Activated gamma-delta T cell treated with Interleukin-2 at 50 U/mL for 16 hours (primary cell): ENCODE results near the gene HPN.
"Not testable (repeated sequence)": the region's sequence is repeated elsewhere in the genome, so short reads cannot be mapped to it uniquely, and the experiment has no call there.

Experiments used
- DNase-seq: peaks from one replicate; pipeline ENCODE4 v3.0.0-alpha.2; 2020

Gene HPN

GRCh38 chr19:35009424-35010415, 31.8 kb upstream of the HPN start:
- DNase-seq, result no peak

- DNase-seq, result peak; percentile 55
These were observed 30.3 kb upstream of the HPN start for GRCh38 chr19:35011091-35011689.

- peak; percentile 41 for DNase-seq
These were observed 29.5 kb upstream of the HPN start for GRCh38 chr19:35011737-35012682.

- peak; percentile 82 for DNase-seq
These were observed 28.3 kb upstream of the HPN start for GRCh38 chr19:35013041-35013819.

GRCh38 chr19:35013820-35014754, 27.4 kb upstream of the HPN start:
- DNase-seq, result peak; percentile 72

- DNase-seq, result not testable (repeated sequence)
These were observed 26.7 kb upstream of the HPN start for GRCh38 chr19:35014774-35015173.

GRCh38 chr19:35015270-35015953, 26.1 kb upstream of the HPN start:
- no peak for DNase-seq

- no peak for DNase-seq
These were observed 25.6 kb upstream of the HPN start for GRCh38 chr19:35015954-35016351.

- DNase-seq, result no peak
These were observed 24.0 kb upstream of the HPN start for GRCh38 chr19:35017507-35017906.

GRCh38 chr19:35018379-35018778, 23.1 kb upstream of the HPN start:
- no peak for DNase-seq

- no peak for DNase-seq
These were observed 22.4 kb upstream of the HPN start for GRCh38 chr19:35019144-35019543.

GRCh38 chr19:35021016-35021415, 20.5 kb upstream of the HPN start:
- DNase-seq, result no peak

- no peak for DNase-seq
These were observed 19.9 kb upstream of the HPN start for GRCh38 chr19:35021596-35021995.

GRCh38 chr19:35022460-35022859, 19.1 kb upstream of the HPN start:
- no peak for DNase-seq

GRCh38 chr19:35023428-35023827, 18.1 kb upstream of the HPN start:
- DNase-seq, result no peak

- DNase-seq, result no peak
These were observed 17.4 kb upstream of the HPN start for GRCh38 chr19:35024095-35024494.

GRCh38 chr19:35025969-35026368, 15.6 kb upstream of the HPN start:
- DNase-seq, result no peak

GRCh38 chr19:35026418-35026817, 15.1 kb upstream of the HPN start:
- DNase-seq, result no peak

- DNase-seq, result no peak
These were observed 14.5 kb upstream of the HPN start for GRCh38 chr19:35027009-35027408.

- no peak for DNase-seq
These were observed 13.5 kb upstream of the HPN start for GRCh38 chr19:35027851-35028599.
